SU-DHL-6 (cell line): ENCODE data around the gene CDC37.
"Not testable (repeated sequence)": the region's sequence is repeated elsewhere in the genome, so short reads cannot be mapped to it uniquely, and the experiment has no call there.

Source experiments
- H2AFZ ChIP-seq: fragments of 200-600 bp; sonication (generic); 2 replicates; pipeline ENCODE4 v1.6.1; 2014; ENCODE audit warnings: low read depth, mild to moderate bottlenecking, moderate library complexity, mixed read lengths, antibody characterized with exemption, low read length; ENCODE audit not compliant: severe bottlenecking
- H3F3A ChIP-seq: fragments of 200-600 bp; shearing (Covaris generic); 2 replicates; pipeline ENCODE4 v1.6.0; 2016; ENCODE audit warnings: antibody characterized with exemption, mild to moderate bottlenecking; ENCODE audit not compliant: insufficient read depth
- H3K27ac ChIP-seq: fragments of 200-600 bp; sonication (generic); 2 replicates; pipeline ENCODE4 v1.5.1; 2016; ENCODE audit warnings: low read depth, mild to moderate bottlenecking, low read length, moderate library complexity, mixed read lengths
- H3K27me3 ChIP-seq: fragments of 200-600 bp; sonication (generic), shearing (Covaris generic); 2 replicates; pipeline ENCODE4 v1.6.0; 2014; ENCODE audit warnings: mild to moderate bottlenecking, low read length
- H3K36me3 ChIP-seq: fragments of 200-600 bp; sonication (generic); 2 replicates; pipeline ENCODE4 v1.6.1; 2014; ENCODE audit warnings: mild to moderate bottlenecking, low read length, mixed read lengths
- H3K4me2 ChIP-seq: fragments of 300-600, 200-600 bp; shearing (Covaris generic), sonication (generic); 2 replicates; pipeline ENCODE4 v1.6.0; 2014; ENCODE audit warnings: low read length, low read depth, mild to moderate bottlenecking; ENCODE audit not compliant: poor library complexity, severe bottlenecking
- H3K4me3 ChIP-seq: fragments of 200-600 bp; sonication (generic); 2 replicates; pipeline ENCODE4 v1.5.1; 2014; ENCODE audit warnings: antibody characterized with exemption, low read length, mild to moderate bottlenecking, mixed read lengths; ENCODE audit not compliant: insufficient read depth, poor library complexity, severe bottlenecking
- H3K79me2 ChIP-seq: fragments of 200-600 bp; sonication (generic); 2 replicates; pipeline ENCODE4 v1.6.1; 2014; ENCODE audit warnings: mild to moderate bottlenecking, low read length, moderate library complexity; ENCODE audit not compliant: insufficient read depth
- H3K9ac ChIP-seq: fragments of 200-600 bp; sonication (generic); 2 replicates; pipeline ENCODE4 v1.7.0; 2014; ENCODE audit warnings: mild to moderate bottlenecking, low read length
- H3K9me2 ChIP-seq: fragments of 200-600 bp; sonication (generic); replicated peaks from 2 replicates; pipeline ENCODE4 v1.6.1; 2014; ENCODE audit warnings: low read length; ENCODE audit not compliant: insufficient read depth
- H3K9me3 ChIP-seq: fragments of 200-600 bp; sonication (generic); 2 replicates; pipeline ENCODE4 v1.6.1; 2014; ENCODE audit warnings: low read length, mixed read lengths; ENCODE audit not compliant: insufficient read depth
- H4K20me1 ChIP-seq: fragments of 200-600 bp; sonication (generic); 2 replicates; pipeline ENCODE4 v1.6.1; 2014; ENCODE audit warnings: low read depth, mild to moderate bottlenecking, antibody characterized with exemption, low read length, moderate library complexity, mixed read lengths
- CTCF ChIP-seq: fragments of 200-600 bp; sonication (generic); IDR thresholded peaks from one replicate; pipeline ENCODE4 v1.5.1; 2017; ENCODE audit warnings: antibody characterized with exemption, mild to moderate bottlenecking, low read length, moderate library complexity; ENCODE audit not compliant: insufficient read depth, poor library complexity, severe bottlenecking
- EZH2phosphoT487 ChIP-seq: fragments of 200-600 bp; sonication (generic), shearing (Covaris generic); conservative IDR thresholded peaks from 2 replicates; pipeline ENCODE4 v1.6.1; 2018; ENCODE audit warnings: mild to moderate bottlenecking, antibody characterized with exemption, low read length, moderate library complexity, mixed read lengths

Gene CDC37

GRCh38 chr19:10368101-10368803, 35.1 kb downstream of the CDC37 start:
- Histone ChIP-seq H3K79me2 (no peaks in the 10 kb centered on the region), H3F3A (no peaks in the 10 kb centered on the region), H3K36me3 (no peaks in the 10 kb centered on the region), H3K9ac (no peak overlapping the region), H3K9me2 (no peaks in the 10 kb centered on the region), H2AFZ (no peak overlapping the region), H4K20me1 (no peaks in the 10 kb centered on the region), H3K27me3 (no peaks in the 10 kb centered on the region), H3K4me3 (no peak overlapping the region), H3K4me2 (no peak overlapping the region), H3K27ac (no peak overlapping the region), H3K9me3 (no peaks in the 10 kb centered on the region)
- TF ChIP-seq EZH2phosphoT487 (no peak), CTCF (no peak)

GRCh38 chr19:10366950-10367512, 36.3 kb downstream of the CDC37 start:
- H4K20me1 ChIP-seq, H3F3A ChIP-seq, H3K4me3 ChIP-seq, H3K27me3 ChIP-seq, H3K4me2 ChIP-seq, H2AFZ ChIP-seq, H3K27ac ChIP-seq, H3K9ac ChIP-seq, H3K36me3 ChIP-seq, H3K9me3 ChIP-seq, H3K79me2 ChIP-seq, H3K9me2 ChIP-seq: not testable (repeated sequence)

DNA sequence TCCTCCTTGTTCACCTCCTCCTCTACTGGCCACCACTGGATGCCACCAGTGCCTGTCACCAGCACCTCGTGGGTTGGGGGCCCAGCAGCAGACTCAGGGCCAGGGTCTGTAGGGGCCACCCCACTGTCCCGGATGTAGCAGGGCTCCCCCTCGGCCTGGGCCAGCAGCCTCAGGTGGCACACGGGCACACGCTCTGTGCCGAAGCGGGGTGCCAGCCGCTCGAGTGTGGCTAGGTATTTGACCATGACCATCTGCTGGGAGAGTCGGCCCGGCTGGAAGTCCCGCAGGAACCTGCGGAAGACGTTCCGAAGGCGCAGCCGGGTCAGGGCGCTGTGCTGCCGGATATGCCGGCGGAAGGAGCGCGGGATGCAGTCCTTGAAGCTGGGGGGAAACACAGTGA, 37.8 kb downstream of the CDC37 start:
- Histone ChIP-seq H3K36me3 (no peaks in the 10 kb centered on the region), H3K79me2 (no peaks in the 10 kb centered on the region), H4K20me1 (no peaks in the 10 kb centered on the region), H2AFZ (no peak overlapping the region), H3K27ac (no peak overlapping the region), H3K9me2 (no peaks in the 10 kb centered on the region), H3K4me2 (no peak overlapping the region), H3F3A (no peaks in the 10 kb centered on the region), H3K9ac (no peak overlapping the region), H3K4me3 (no peak overlapping the region), H3K27me3 (no peaks in the 10 kb centered on the region), H3K9me3 (no peaks in the 10 kb centered on the region)
- no peak for TF ChIP-seq CTCF
- no peak for TF ChIP-seq EZH2phosphoT487

GRCh38 chr19:10364644-10365043, 38.7 kb downstream of the CDC37 start:
- no peak overlapping the region for H3K9ac ChIP-seq
- H3K27me3 ChIP-seq, result no peaks in the 10 kb centered on the region
- H3K36me3 ChIP-seq, result no peaks in the 10 kb centered on the region
- H3K9me2 ChIP-seq, result no peaks in the 10 kb centered on the region
- TF ChIP-seq CTCF (no peak), EZH2phosphoT487 (no peak)
- H2AFZ ChIP-seq, result no peak overlapping the region
- H4K20me1 ChIP-seq, result no peaks in the 10 kb centered on the region
- H3K4me3 ChIP-seq, result no peak overlapping the region
- H3K9me3 ChIP-seq, result no peaks in the 10 kb centered on the region
- H3K79me2 ChIP-seq, result no peaks in the 10 kb centered on the region
- no peaks in the 10 kb centered on the region for H3F3A ChIP-seq
- H3K4me2 ChIP-seq, result no peak overlapping the region
- H3K27ac ChIP-seq, result no peak overlapping the region
